PC-3 (cell line): ENCODE results near the gene PRIM2. TPM values are rescaled to one million over a fixed set of nuclear protein-coding genes. Genes with fewer than 3 reads are reported as not detected.

ENCODE experiments used
- ATAC-seq: fragments of 200-7000 bp; cut with Tn5 transposase; 2 replicates; pipeline ENCODE4 v1.9.1; 2020; ENCODE audit warnings: mild to moderate bottlenecking, moderate library complexity
- BruUV-seq: library from RNA; stranded (reverse); fragments of 400-500 nt; replicated peaks from 2 replicates; lab custom pipeline; 2021; lab: Mats Ljungman, UMichigan
- CTCF ChIA-PET: fragments of 300-600 bp; sonication (Branson Sonifier 250); formaldehyde crosslinking; loops from one replicate; lab custom pipeline; 2022; ENCODE audit warnings: antibody characterized with exemption; lab: Charles Lee
- POLR2A ChIA-PET: fragments of 300-600 bp; sonication (Branson Sonifier 250); formaldehyde crosslinking; loops from one replicate; lab custom pipeline; 2022; ENCODE audit warnings: antibody characterized with exemption; ENCODE audit not compliant: unreplicated experiment; lab: Charles Lee
- DNase-seq: peaks from one replicate; pipeline ENCODE4 v3.0.0-alpha.2; 2015
- H2AFZ ChIP-seq: fragments of 300-600 bp; sonication (generic); 2 replicates; pipeline ENCODE4 v1.6.0; 2016; ENCODE audit warnings: antibody characterized with exemption, low read length
- H3F3A ChIP-seq: fragments of 300-600 bp; sonication (generic); one replicate; pipeline ENCODE4 v1.6.0; 2017; ENCODE audit warnings: antibody characterized with exemption, low read length, control low read depth, mild to moderate bottlenecking; ENCODE audit not compliant: unreplicated experiment
- H3K27ac ChIP-seq: fragments of 300-600 bp; sonication (generic); 2 replicates; pipeline ENCODE4 v1.5.1; 2016; ENCODE audit warnings: mild to moderate bottlenecking, low read length
- H3K27me3 ChIP-seq: fragments of 300-600 bp; sonication (generic); 2 replicates; pipeline ENCODE4 v1.6.1; 2016; ENCODE audit warnings: low read length, mixed read lengths
- H3K36me3 ChIP-seq: fragments of 300-600 bp; sonication (generic); 2 replicates; pipeline ENCODE4 v1.6.1; 2016; ENCODE audit warnings: low read depth, mixed run types, low read length, mixed read lengths
- H3K4me1 ChIP-seq: fragments of 300-600 bp; sonication (generic); 2 replicates; pipeline ENCODE4 v1.5.1; 2016; ENCODE audit warnings: low read length; ENCODE audit not compliant: insufficient read depth
- H3K4me2 ChIP-seq: fragments of 300-600 bp; sonication (generic); 2 replicates; pipeline ENCODE4 v1.6.0; 2016; ENCODE audit warnings: low read length
- H3K4me3 ChIP-seq: fragments of 300-600 bp; sonication (generic); 2 replicates; pipeline ENCODE4 v1.5.1; 2016; ENCODE audit warnings: mild to moderate bottlenecking, low read length, mixed read lengths
- H3K79me2 ChIP-seq: fragments of 300-600 bp; sonication (generic); 2 replicates; pipeline ENCODE4 v1.6.1; 2017; ENCODE audit warnings: low read length, mixed read lengths
- H3K9ac ChIP-seq: fragments of 300-600 bp; sonication (generic); 2 replicates; pipeline ENCODE4 v1.6.0; 2016; ENCODE audit warnings: mild to moderate bottlenecking, low read length
- H3K9me2 ChIP-seq: fragments of 300-600 bp; sonication (generic); replicated peaks from 2 replicates; pipeline ENCODE4 v1.6.1; 2016; ENCODE audit warnings: mixed run types, low read length, mixed read lengths
- H3K9me3 ChIP-seq: fragments of 300-600 bp; sonication (generic); 2 replicates; pipeline ENCODE4 v1.6.1; 2016; ENCODE audit warnings: low read length, mixed read lengths
- H4K20me1 ChIP-seq: fragments of 300-600 bp; sonication (generic); 2 replicates; pipeline ENCODE4 v1.6.1; 2016; ENCODE audit warnings: low read length, mixed read lengths
- CTCF ChIP-seq: fragments of 300-600 bp; sonication (generic); conservative IDR thresholded peaks from 2 replicates; pipeline ENCODE4 v1.5.1; 2017; ENCODE audit warnings: antibody characterized with exemption, low read depth, mild to moderate bottlenecking, low read length
- EZH2 ChIP-seq: fragments of 300-600 bp; sonication (generic); IDR thresholded peaks from one replicate; pipeline ENCODE4 v1.6.1; 2017; ENCODE audit warnings: antibody characterized with exemption, mild to moderate bottlenecking, low read length; ENCODE audit not compliant: unreplicated experiment
- EZH2phosphoT487 ChIP-seq: fragments of 300-600 bp; sonication (generic); IDR thresholded peaks from 2 replicates; pipeline ENCODE4 v1.6.1; 2018; ENCODE audit warnings: mild to moderate bottlenecking, antibody characterized with exemption, low read length, borderline replicate concordance
- intact Hi-C: fragments of 100-400 bp; cut with micrococcal nuclease; formaldehyde crosslinking; loops from 2 replicates; pipeline ENCODE4 v1.9.0; 2023
- total RNA-seq: library from RNA; depleted of rRNA; stranded (reverse); fragments of >200 nt; gene quantifications from 2 replicates; pipeline ENCODE4 v1.2.3, GENCODE V29; 2014

The PRIM2 gene
- total RNA-seq, 1 experiment from 2014 or later, result 48.4 TPM

DNA sequence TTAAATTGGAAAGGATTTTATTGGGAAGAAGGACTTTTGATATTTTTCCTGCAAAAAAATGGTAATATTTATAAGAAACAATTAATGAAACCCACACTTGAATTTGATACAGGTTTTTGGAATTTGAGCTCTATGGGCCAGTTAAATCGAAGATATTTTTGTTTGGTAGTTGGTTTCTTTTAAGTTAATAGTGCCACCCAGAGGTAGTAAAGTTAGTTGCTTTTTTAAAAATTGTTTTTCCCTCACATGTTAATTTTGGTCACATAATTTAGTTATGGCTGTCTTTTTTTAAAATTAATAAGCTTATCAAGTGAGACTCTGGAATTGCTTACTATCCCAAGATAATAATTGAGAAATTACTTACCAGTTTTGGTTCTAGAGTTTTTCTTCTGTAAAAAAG, 7.1 kb downstream of the PRIM2 start:
- Histone ChIP-seq H3K36me3 (peaks cover 83% of the 10 kb centered on the region), H3K9me2 (no peaks in the 10 kb centered on the region), H3F3A (no peaks in the 10 kb centered on the region), H3K79me2 (peaks cover 13% of the 10 kb centered on the region), H3K9me3 (peaks cover 7% of the 10 kb centered on the region), H2AFZ (no peak overlapping the region), H3K9ac (no peak overlapping the region), H3K4me1 (no peaks in the 10 kb centered on the region), H3K27ac (no peak overlapping the region), H3K4me2 (no peak overlapping the region), H3K4me3 (no peak overlapping the region), H3K27me3 (no peaks in the 10 kb centered on the region), H4K20me1 (no peaks in the 10 kb centered on the region)
- TF ChIP-seq EZH2 (no peak), CTCF (peak; percentile 68), EZH2phosphoT487 (no peak)
- BruUV-seq, result no TSS peak
- POLR2A ChIA-PET, result interaction anchor here (0.6 kb wide), 1 partner anchor 248 kb away, joined by 3 read pairs; no protein-coding TSS in a partner anchor
- intact Hi-C loops, result no loop called here
- CTCF ChIA-PET, result interaction anchor here (0.6 to 1.2 kb wide), 3 partner anchors 53 to 473 kb away, joined by 3 read pairs; no protein-coding TSS in a partner anchor
- DNase-seq (peak; percentile 46), ATAC-seq (no peak)

- Histone ChIP-seq H3K27me3 (no peaks in the 10 kb centered on the region), H2AFZ (no peak overlapping the region), H3K9me3 (peaks cover 22% of the 10 kb centered on the region), H3K79me2 (peaks cover 13% of the 10 kb centered on the region), H3K4me2 (no peak overlapping the region), H3K36me3 (peaks cover 88% of the 10 kb centered on the region), H4K20me1 (no peaks in the 10 kb centered on the region), H3K4me1 (no peaks in the 10 kb centered on the region), H3K27ac (no peak overlapping the region), H3K9ac (no peak overlapping the region), H3K9me2 (no peaks in the 10 kb centered on the region), H3K4me3 (no peak overlapping the region), H3F3A (no peaks in the 10 kb centered on the region)
- ATAC-seq, result no peak
- no peak for DNase-seq
- TF ChIP-seq EZH2 (no peak), EZH2phosphoT487 (no peak)
- CTCF ChIA-PET, result no interaction called here
- POLR2A ChIA-PET, result no interaction called here
- intact Hi-C loops, result no loop called here
- no TSS peak for BruUV-seq
These were observed 9.9 kb downstream of the PRIM2 start for GRCh38 chr6:57327311-57327710.

- Histone ChIP-seq H3K79me2 (peaks cover 20% of the 10 kb centered on the region), H3K4me1 (no peaks in the 10 kb centered on the region), H3K9ac (no peak overlapping the region), H3K27ac (no peak overlapping the region), H2AFZ (no peak overlapping the region), H3K36me3 (peaks cover 93% of the 10 kb centered on the region), H3K27me3 (no peaks in the 10 kb centered on the region), H4K20me1 (no peaks in the 10 kb centered on the region), H3F3A (no peaks in the 10 kb centered on the region), H3K4me2 (no peak overlapping the region), H3K4me3 (no peak overlapping the region), H3K9me3 (peaks cover 22% of the 10 kb centered on the region), H3K9me2 (no peaks in the 10 kb centered on the region)
- intact Hi-C loops, result no loop called here
- ATAC-seq, result no peak
- BruUV-seq, result no TSS peak
- no peak for DNase-seq
- TF ChIP-seq CTCF (no peak), EZH2phosphoT487 (no peak), EZH2 (no peak)
- ChIA-PET CTCF (no interaction called here), POLR2A (no interaction called here)
These were observed 10.6 kb downstream of the PRIM2 start for GRCh38 chr6:57328074-57328473.
